ENCODE data around the gene HSPH1. TPM values are rescaled to one million over a fixed set of nuclear protein-coding genes. Genes with fewer than 3 reads are reported as not detected.

HSPH1 gene
- total and polyA plus RNA-seq, 10 of the 15 experiments (the other 5 are each of a cell fraction or from before 2014, with no cell fraction given), result 40.2 to 159 (median 92.6) TPM

GRCh38 chr13:31124204-31124603 is 37.5 kb downstream of the HSPH1 start:
- Histone ChIP-seq H3K79me2 (ENCODE audit: control insufficient read depth, insufficient read depth, low read length) (no peaks in the 10 kb centered on the region), H3K4me3 (no peak overlapping the region), H3K4me1 (ENCODE audit: control insufficient read depth, insufficient read depth, low read length) (no peaks in the 10 kb centered on the region), H3K9ac (ENCODE audit: control insufficient read depth, insufficient read depth, low read length) (no peak overlapping the region), H3K36me3 (ENCODE audit: control insufficient read depth in 2 of 2, insufficient read depth in 2 of 2, low read length in 1 of 2) (no peaks in the 10 kb centered on the region), H3K27me3 (replicated peaks in 1 of 2; ENCODE audit: control insufficient read depth in 2 of 2, insufficient read depth in 2 of 2, low read length in 1 of 2) (no peaks in the 10 kb centered on the region), H3K9me3 (replicated peaks; ENCODE audit: control insufficient read depth, insufficient read depth, low read length) (no peaks in the 10 kb centered on the region), H2AFZ (ENCODE audit: control insufficient read depth, low read depth, low read length) (no peak overlapping the region), H3K4me2 (ENCODE audit: control insufficient read depth, insufficient read depth) (no peak overlapping the region), H4K20me1 (ENCODE audit: control insufficient read depth, insufficient read depth) (no peaks in the 10 kb centered on the region), H3K27ac (ENCODE audit: control insufficient read depth, insufficient read depth) (no peak overlapping the region)
- in situ Hi-C loops (cut with MboI) (no loop called here), intact Hi-C loops (cut with micrococcal nuclease; ENCODE audit: unreplicated experiment) (no loop called here)
- ChIA-PET POLR2A (no interaction called here), CTCF (interaction anchor here (0.7 to 0.9 kb wide), 2 partner anchors 9 to 27 kb away, joined by 3 read pairs; no protein-coding TSS in a partner anchor), RAD21 (ENCODE audit: unreplicated experiment) (interaction anchor here (0.8 kb wide), 1 partner anchor 12 kb away, joined by 3 read pairs; no protein-coding TSS in a partner anchor), SMC1A (ENCODE audit: uncharacterized antibody, unreplicated experiment) (interaction anchor here (0.6 kb wide), 1 partner anchor 319 kb away, joined by 3 read pairs; no protein-coding TSS in a partner anchor)
- FAIRE-seq, result no peak
- BruUV-seq (replicated peaks), result no TSS peak
- no peak for DNase-seq (ENCODE audit: low read depth, low spot score)
- ATAC-seq, result no peak
- 42% methylated on average over 7 of the region's 7 CpGs for WGBS (ENCODE audit: insufficient coverage, insufficient replicate concordance, low lambda C conversion rate, missing lambda C conversion rate)
- TF ChIP-seq BMI1 (IDR thresholded peaks at IDR 0.05; ENCODE audit: borderline replicate concordance) (no peak), SREBF1 (IDR thresholded peaks at IDR 0.05; ENCODE audit: low read length) (no peak), RELB (IDR thresholded peaks at IDR 0.05; ENCODE audit: low read depth) (no peak), LARP7 (IDR thresholded peaks at IDR 0.05) (no peak), RAD51 (IDR thresholded peaks at IDR 0.05) (no peak), TCF3 (IDR thresholded peaks at IDR 0.05; ENCODE audit: borderline replicate concordance, insufficient read depth, low read depth, low read length) (no peak), BHLHE40 (IDR thresholded peaks at IDR 0.05; ENCODE audit: borderline replicate concordance in 1 of 2, low read depth in 2 of 2, low read length in 1 of 2) (no peak), ZBED1 (IDR thresholded peaks at IDR 0.05; ENCODE audit: borderline replicate concordance) (no peak), TCF12 (IDR thresholded peaks at IDR 0.05; ENCODE audit: low read depth, low read length) (no peak), BCLAF1 (IDR thresholded peaks at IDR 0.05) (no peak), ESRRA (IDR thresholded peaks at IDR 0.05; ENCODE audit: low read length) (no peak), GATAD2B (conservative IDR thresholded peaks at IDR 0.05; ENCODE audit: low read depth) (no peak), TAF1 (IDR thresholded peaks at IDR 0.05; ENCODE audit: borderline replicate concordance, low read depth, low read length) (no peak), FOS (IDR thresholded peaks at IDR 0.05; ENCODE audit: borderline replicate concordance, extremely low read depth, insufficient read length) (no peak), ASH2L (IDR thresholded peaks at IDR 0.05; ENCODE audit: borderline replicate concordance, low read depth) (no peak), BACH1 (IDR thresholded peaks at IDR 0.05; ENCODE audit: borderline replicate concordance) (no peak), JUNB (IDR thresholded peaks at IDR 0.05) (no peak)
- TF ChIP-seq, protein P1, sequence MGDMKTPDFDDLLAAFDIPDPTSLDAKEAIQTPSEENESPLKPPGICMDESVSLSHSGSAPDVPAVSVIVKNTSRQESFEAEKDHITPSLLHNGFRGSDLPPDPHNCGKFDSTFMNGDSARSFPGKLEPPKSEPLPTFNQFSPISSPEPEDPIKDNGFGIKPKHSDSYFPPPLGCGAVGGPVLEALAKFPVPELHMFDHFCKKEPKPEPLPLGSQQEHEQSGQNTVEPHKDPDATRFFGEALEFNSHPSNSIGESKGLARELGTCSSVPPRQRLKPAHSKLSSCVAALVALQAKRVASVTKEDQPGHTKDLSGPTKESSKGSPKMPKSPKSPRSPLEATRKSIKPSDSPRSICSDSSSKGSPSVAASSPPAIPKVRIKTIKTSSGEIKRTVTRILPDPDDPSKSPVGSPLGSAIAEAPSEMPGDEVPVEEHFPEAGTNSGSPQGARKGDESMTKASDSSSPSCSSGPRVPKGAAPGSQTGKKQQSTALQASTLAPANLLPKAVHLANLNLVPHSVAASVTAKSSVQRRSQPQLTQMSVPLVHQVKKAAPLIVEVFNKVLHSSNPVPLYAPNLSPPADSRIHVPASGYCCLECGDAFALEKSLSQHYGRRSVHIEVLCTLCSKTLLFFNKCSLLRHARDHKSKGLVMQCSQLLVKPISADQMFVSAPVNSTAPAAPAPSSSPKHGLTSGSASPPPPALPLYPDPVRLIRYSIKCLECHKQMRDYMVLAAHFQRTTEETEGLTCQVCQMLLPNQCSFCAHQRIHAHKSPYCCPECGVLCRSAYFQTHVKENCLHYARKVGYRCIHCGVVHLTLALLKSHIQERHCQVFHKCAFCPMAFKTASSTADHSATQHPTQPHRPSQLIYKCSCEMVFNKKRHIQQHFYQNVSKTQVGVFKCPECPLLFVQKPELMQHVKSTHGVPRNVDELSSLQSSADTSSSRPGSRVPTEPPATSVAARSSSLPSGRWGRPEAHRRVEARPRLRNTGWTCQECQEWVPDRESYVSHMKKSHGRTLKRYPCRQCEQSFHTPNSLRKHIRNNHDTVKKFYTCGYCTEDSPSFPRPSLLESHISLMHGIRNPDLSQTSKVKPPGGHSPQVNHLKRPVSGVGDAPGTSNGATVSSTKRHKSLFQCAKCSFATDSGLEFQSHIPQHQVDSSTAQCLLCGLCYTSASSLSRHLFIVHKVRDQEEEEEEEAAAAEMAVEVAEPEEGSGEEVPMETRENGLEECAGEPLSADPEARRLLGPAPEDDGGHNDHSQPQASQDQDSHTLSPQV (IDR thresholded peaks at IDR 0.05), result no peak
